Left lung (tissue), 10 donors: Measurements from ENCODE around the gene RAD9A. TPM values are rescaled to one million over a fixed set of nuclear protein-coding genes. Genes with fewer than 3 reads are reported as not detected.

Source experiments
- ATAC-seq: fragments of 200-7000 bp; cut with Tn5 transposase; one replicate; pipeline ENCODE4 v1.9.1; 2020; ENCODE audit warnings: moderate library complexity
- DNase-seq, 4 donors: peaks; one replicate each; pipeline ENCODE4 v3.0.0-alpha.2; 2013 to 2020
- H3K27ac ChIP-seq, 2 donors: fragments of 200-600 bp; sonication (generic) in 1 of 2; one replicate each; pipeline versions ENCODE4 v1.5.0 to v1.8.0; 2020 to 2021
- H3K27me3 ChIP-seq, 2 donors: fragments of 200-600 bp; sonication (generic) in 1 of 2; one replicate each; pipeline versions ENCODE4 v1.5.0 to v1.8.0; 2020 to 2021
- H3K36me3 ChIP-seq, 2 donors: fragments of 200-600 bp; sonication (generic) in 1 of 2; one replicate each; pipeline versions ENCODE4 v1.5.0 to v1.8.0; 2020 to 2021
- H3K4me1 ChIP-seq, 2 donors: fragments of 200-600 bp; one replicate each; pipeline ENCODE4 v1.8.0; 2021
- H3K4me3 ChIP-seq, 2 donors: fragments of 200-600 bp; sonication (generic) in 1 of 2; one replicate each; pipeline versions ENCODE4 v1.5.0 to v1.8.0; 2020 to 2021; ENCODE audit warnings: mild to moderate bottlenecking in 1 of 2
- H3K9me3 ChIP-seq, 2 donors: fragments of 200-600 bp; sonication (generic) in 1 of 2; one replicate each; pipeline versions ENCODE4 v1.5.0 to v1.8.0; 2020 to 2021
- intact Hi-C, 2 donors: fragments of 100-400 bp; cut with DNase I; formaldehyde crosslinking; loops; one replicate each; pipeline versions ENCODE4 v1.11.2 to v1.14.2; 2022
- polyA plus RNA-seq, 6 donors: library from polyadenylated mRNA; unstranded; fragments of 120-200 nt; gene quantifications; one replicate each; pipeline ENCODE4 v1.2.1, GENCODE V29; 2013; ENCODE audit not compliant: insufficient read length in 6 of 6
- total RNA-seq, 2 donors: library from RNA; stranded (reverse); fragmentation: NEBNext Ultra II Directional; extraction: Animal tissue kit (Norgen Biotek cat#: 25700); gene quantifications; one replicate each; pipeline ENCODE4 v1.2.1, GENCODE V29; 2021
- TF ChIP-seq, protein P1 (sequence below), 2 donors: fragments of 200-600 bp; sonication (generic) in 1 of 2; IDR thresholded peaks; one replicate each; pipeline versions ENCODE4 v1.5.0 to v1.8.0; 2021; ENCODE audit warnings: antibody characterized with exemption in 2 of 2
- donor health status: DM: no; HTN: yes; CAD: no.
- donor health status: DM: no; HTN: no; CAD: no.

Gene RAD9A
- total and polyA plus RNA-seq, 8 donors: 18.4 to 31.3 (median 23.7) TPM

DNA sequence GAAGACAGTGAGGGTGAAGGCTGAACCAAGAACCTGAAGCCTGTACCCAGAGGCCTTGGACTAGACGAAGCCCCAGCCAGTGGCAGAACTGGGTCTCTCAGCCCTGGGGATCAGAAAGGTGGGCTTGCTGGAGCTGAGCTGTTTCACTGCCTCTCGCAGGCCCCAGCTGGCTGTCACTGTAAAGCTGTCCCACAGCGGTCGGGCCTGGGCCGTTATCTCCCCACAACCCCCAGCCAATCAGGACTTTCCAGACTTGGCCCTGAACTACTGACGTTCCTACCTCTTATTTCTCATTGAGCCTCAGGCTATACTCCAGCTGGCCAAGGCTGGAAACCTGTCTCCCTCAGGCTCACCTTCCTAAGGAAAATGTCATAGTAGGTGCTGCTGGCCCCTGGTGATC lies 5.8 kb downstream of the RAD9A start:
- no peak overlapping the region for H3K4me3 ChIP-seq
- H3K9me3 ChIP-seq: no peaks in the 10 kb centered on the region
- H3K4me1 ChIP-seq: peaks cover 18 to 60% of the 10 kb centered on the region in 2 donors
- ATAC-seq (no peak), DNase-seq (no peak)
- H3K27ac ChIP-seq: no peak overlapping the region
- no peaks in the 10 kb centered on the region for H3K27me3 ChIP-seq
- intact Hi-C loops: no loop called here
- H3K36me3 ChIP-seq: peaks cover 0 to 71% of the 10 kb centered on the region in 2 donors
- TF ChIP-seq, protein P1, sequence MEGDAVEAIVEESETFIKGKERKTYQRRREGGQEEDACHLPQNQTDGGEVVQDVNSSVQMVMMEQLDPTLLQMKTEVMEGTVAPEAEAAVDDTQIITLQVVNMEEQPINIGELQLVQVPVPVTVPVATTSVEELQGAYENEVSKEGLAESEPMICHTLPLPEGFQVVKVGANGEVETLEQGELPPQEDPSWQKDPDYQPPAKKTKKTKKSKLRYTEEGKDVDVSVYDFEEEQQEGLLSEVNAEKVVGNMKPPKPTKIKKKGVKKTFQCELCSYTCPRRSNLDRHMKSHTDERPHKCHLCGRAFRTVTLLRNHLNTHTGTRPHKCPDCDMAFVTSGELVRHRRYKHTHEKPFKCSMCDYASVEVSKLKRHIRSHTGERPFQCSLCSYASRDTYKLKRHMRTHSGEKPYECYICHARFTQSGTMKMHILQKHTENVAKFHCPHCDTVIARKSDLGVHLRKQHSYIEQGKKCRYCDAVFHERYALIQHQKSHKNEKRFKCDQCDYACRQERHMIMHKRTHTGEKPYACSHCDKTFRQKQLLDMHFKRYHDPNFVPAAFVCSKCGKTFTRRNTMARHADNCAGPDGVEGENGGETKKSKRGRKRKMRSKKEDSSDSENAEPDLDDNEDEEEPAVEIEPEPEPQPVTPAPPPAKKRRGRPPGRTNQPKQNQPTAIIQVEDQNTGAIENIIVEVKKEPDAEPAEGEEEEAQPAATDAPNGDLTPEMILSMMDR (IDR thresholded peaks at IDR 0.05): no peak

DNA sequence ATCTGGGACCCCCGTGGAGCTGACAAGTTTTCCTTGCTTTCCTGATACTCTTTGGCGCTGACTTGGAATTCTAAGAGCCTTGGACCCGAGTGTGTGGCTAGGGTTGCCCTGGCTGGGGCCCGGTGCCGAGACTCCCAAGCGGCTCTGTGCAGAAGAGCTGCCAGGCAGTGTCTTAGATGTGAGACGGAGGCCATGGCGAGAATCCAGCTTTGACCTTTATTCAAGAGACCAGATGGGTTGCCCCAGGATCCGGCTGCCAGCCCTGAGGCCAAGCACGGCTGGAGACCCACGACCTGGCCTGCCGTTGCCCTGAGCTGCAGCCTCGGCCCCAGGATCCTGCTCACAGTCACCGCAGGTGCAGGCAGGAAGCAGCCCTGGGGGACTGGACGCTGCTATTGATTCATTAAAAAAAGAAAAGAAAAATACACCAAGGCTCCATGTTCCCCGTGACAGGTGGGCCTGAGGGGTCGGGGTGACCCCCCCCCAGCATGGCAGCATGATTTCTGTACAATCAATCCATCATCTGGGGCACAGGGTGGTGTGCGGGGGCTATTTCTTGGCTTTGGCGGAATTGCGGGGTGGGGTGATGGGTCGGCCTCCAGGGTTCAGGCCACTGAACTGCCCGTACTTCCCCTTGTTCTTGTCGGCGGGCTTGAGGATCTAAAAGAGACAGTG lies 6.3 kb downstream of the RAD9A start:
- Histone ChIP-seq H3K9me3 (no peaks in the 10 kb centered on the region), H3K36me3 (peaks cover 0 to 71% of the 10 kb centered on the region in 2 donors), H3K4me3 (no peak overlapping the region), H3K4me1 (peaks cover 16 to 60% of the 10 kb centered on the region in 2 donors), H3K27me3 (no peaks in the 10 kb centered on the region), H3K27ac (no peak overlapping the region)
- no peak for ATAC-seq
- TF ChIP-seq, protein P1 (IDR thresholded peaks at IDR 0.05): no peak
- intact Hi-C loops: no loop called here
- no peak for DNase-seq

DNA sequence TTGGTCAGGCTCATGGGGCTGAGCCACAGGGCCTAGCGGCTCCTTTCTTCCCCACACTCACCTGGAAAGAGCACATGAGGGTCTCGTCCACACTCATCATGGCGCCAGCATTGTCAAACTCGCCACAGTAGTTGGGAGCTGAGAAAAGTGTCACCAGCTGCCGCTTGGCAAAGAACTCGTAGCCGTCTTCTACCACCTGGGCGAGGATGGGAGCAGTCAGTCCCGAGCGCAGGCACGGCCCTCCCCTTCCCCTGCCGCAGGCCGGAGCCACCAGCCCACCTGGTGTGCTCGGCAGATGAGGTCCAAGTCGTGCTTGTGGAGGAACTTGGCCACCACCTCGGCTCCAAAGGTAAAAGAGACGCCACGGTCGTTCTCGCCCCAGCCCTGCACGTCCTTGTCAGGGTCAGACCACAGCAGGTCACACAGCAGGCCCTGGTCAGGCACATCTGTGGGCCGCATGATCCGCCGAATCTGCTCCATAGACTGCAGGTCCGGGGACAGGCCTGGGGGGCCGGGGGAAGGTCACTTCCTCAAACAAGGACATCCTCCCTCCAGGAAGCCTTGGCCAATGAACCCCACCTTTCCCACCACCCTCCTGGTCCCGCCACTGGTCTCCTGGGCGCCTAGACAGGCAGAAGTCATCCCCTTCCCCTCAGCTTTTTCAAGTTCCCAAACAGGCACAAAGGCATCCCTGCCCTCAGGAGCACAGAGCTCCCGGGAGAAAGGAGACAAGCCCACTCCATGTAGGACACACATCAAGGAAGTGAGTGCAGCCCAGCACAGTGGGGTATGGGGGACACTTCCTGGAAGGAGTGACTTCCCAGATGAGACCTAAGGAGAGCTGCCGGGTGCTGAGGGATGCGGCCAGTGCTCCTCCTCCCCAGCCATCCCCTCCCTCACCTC lies 7.1 kb downstream of the RAD9A start:
- no peak for DNase-seq

DNA sequence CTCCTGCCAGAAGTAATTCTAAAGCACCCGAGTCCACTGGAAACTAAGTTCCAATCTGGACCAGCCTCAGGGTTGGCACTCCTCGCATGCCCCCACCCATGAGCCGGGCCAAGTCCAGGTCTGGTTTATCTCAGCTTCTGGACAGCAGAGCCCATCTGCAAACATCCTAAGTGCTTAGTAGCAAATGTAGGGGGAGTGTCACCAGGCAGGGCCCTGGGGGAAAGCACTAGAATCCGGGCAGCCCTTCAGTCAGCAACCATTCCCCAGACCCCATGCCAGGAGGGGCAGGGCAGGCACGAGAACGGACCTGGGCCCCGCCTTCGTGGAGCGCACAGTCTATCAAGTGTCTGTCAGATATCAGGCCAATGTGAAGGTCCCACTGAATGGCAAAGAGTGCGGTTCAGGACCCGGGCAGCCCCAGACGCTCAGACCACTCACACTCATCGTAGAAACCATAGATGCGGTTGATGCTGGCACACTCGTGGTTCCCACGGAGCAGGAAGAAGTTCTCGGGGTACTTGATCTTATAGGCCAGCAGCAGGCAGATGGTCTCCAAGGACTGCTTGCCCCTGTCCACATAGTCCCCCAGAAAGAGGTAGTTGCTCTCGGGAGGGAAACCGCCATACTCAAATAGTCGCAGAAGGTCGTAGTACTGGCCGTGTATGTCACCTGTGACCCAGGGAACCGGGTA lies 8.6 kb downstream of the RAD9A start:
- no peak for ATAC-seq
- Histone ChIP-seq H3K27me3 (no peaks in the 10 kb centered on the region), H3K4me1 (peaks cover 16 to 71% of the 10 kb centered on the region in 2 donors), H3K9me3 (no peaks in the 10 kb centered on the region), H3K4me3 (peak overlapping the region; percentile 91 to 98), H3K27ac (peak overlapping the region in 1 of 2 donors; percentile 96), H3K36me3 (peaks cover 0 to 52% of the 10 kb centered on the region in 2 donors)
- TF ChIP-seq, protein P1 (IDR thresholded peaks at IDR 0.05): no peak
- intact Hi-C loops: no loop called here
- DNase-seq: no peak

More for the DNA sequence above, 7.1 kb downstream of the RAD9A start:
- H3K27ac ChIP-seq: no peak overlapping the region
- TF ChIP-seq, protein P1 (IDR thresholded peaks at IDR 0.05): no peak
- ATAC-seq: no peak
- no peaks in the 10 kb centered on the region for H3K9me3 ChIP-seq
- peaks cover 0 to 64% of the 10 kb centered on the region in 2 donors for H3K36me3 ChIP-seq
- intact Hi-C loops: no loop called here
- H3K27me3 ChIP-seq: no peaks in the 10 kb centered on the region
- peaks cover 16 to 63% of the 10 kb centered on the region in 2 donors for H3K4me1 ChIP-seq
- H3K4me3 ChIP-seq: no peak overlapping the region
